Nephron (organoid): ENCODE data around the gene FES.

Experiments
- H3K27ac Mint-ChIP-seq, 3 experiments: 2 replicates each; pipeline ENCODE4 v1.8.0; 2020; ENCODE audit warnings: mixed read lengths in 3 of 3, mild to moderate bottlenecking in 2 of 3, moderate library complexity in 1 of 3
- H3K27me3 Mint-ChIP-seq: 2 replicates; pipeline ENCODE4 v1.8.0; 2021; ENCODE audit warnings: low read depth, mild to moderate bottlenecking, moderate library complexity, mixed read lengths
- H3K36me3 Mint-ChIP-seq: 2 replicates; pipeline ENCODE4 v1.8.0; 2020; ENCODE audit warnings: low read depth, mixed read lengths
- H3K4me1 Mint-ChIP-seq: 2 replicates; pipeline ENCODE4 v1.8.0; 2020; ENCODE audit warnings: mixed read lengths
- H3K4me3 Mint-ChIP-seq, 3 experiments: 2 replicates each; pipeline ENCODE4 v1.8.0; 2020; ENCODE audit warnings: mild to moderate bottlenecking in 3 of 3, mixed read lengths in 3 of 3, moderate library complexity in 2 of 3
- H3K9me3 Mint-ChIP-seq: 2 replicates; pipeline ENCODE4 v1.8.0; 2020; ENCODE audit warnings: mixed read lengths
- CTCF ChIP-seq, 3 experiments: fragments of 200-600 bp; sonication (generic); IDR thresholded peaks; one replicate each; pipeline ENCODE4 v1.5.0; 2021; ENCODE audit warnings: antibody characterized with exemption in 3 of 3; ENCODE audit not compliant: unreplicated experiment in 3 of 3

Gene FES

GRCh38 chr15:90851114-90851513 lies 33.2 kb upstream of the FES start:
- no peaks in the 10 kb centered on the region for H3K36me3 Mint-ChIP-seq
- no peak overlapping the region for H3K4me3 Mint-ChIP-seq
- H3K4me1 Mint-ChIP-seq = no peaks in the 10 kb centered on the region
- peaks cover 4% of the 10 kb centered on the region for H3K27me3 Mint-ChIP-seq
- H3K9me3 Mint-ChIP-seq = no peaks in the 10 kb centered on the region
- TF ChIP-seq CTCF (IDR thresholded peaks at IDR 0.05; ENCODE audit: unreplicated experiment in 3 of 3) = no peak
- H3K27ac Mint-ChIP-seq = no peak overlapping the region

GRCh38 chr15:90851940-90852339 lies 32.4 kb upstream of the FES start:
- no peaks in the 10 kb centered on the region for H3K36me3 Mint-ChIP-seq
- no peaks in the 10 kb centered on the region for H3K9me3 Mint-ChIP-seq
- H3K4me1 Mint-ChIP-seq = no peaks in the 10 kb centered on the region
- no peak overlapping the region for H3K4me3 Mint-ChIP-seq
- H3K27me3 Mint-ChIP-seq = no peaks in the 10 kb centered on the region
- H3K27ac Mint-ChIP-seq = no peak overlapping the region
- no peak for TF ChIP-seq CTCF (IDR thresholded peaks at IDR 0.05; ENCODE audit: unreplicated experiment in 3 of 3)

GRCh38 chr15:90855139-90855538 lies 29.2 kb upstream of the FES start:
- Mint-ChIP-seq H3K4me1 (no peaks in the 10 kb centered on the region), H3K36me3 (no peaks in the 10 kb centered on the region), H3K27me3 (peaks cover 5% of the 10 kb centered on the region), H3K9me3 (no peaks in the 10 kb centered on the region), H3K4me3 (no peak overlapping the region), H3K27ac (no peak overlapping the region)
- no peak for TF ChIP-seq CTCF (IDR thresholded peaks at IDR 0.05; ENCODE audit: unreplicated experiment in 3 of 3)

- no peaks in the 10 kb centered on the region for H3K4me1 Mint-ChIP-seq
- H3K4me3 Mint-ChIP-seq = no peak overlapping the region
- no peaks in the 10 kb centered on the region for H3K36me3 Mint-ChIP-seq
- no peak for TF ChIP-seq CTCF (IDR thresholded peaks at IDR 0.05; ENCODE audit: unreplicated experiment in 3 of 3)
- H3K27me3 Mint-ChIP-seq = peaks cover 5% of the 10 kb centered on the region
- no peak overlapping the region for H3K27ac Mint-ChIP-seq
- no peaks in the 10 kb centered on the region for H3K9me3 Mint-ChIP-seq
These were observed 27.0 kb upstream of the FES start for GRCh38 chr15:90857337-90857736.

GRCh38 chr15:90857883-90858443 lies 26.3 kb upstream of the FES start:
- no peak overlapping the region for H3K27ac Mint-ChIP-seq
- no peak for TF ChIP-seq CTCF (IDR thresholded peaks at IDR 0.05; ENCODE audit: unreplicated experiment in 3 of 3)
- no peak overlapping the region for H3K4me3 Mint-ChIP-seq
- H3K9me3 Mint-ChIP-seq = no peaks in the 10 kb centered on the region
- H3K36me3 Mint-ChIP-seq = no peaks in the 10 kb centered on the region
- H3K4me1 Mint-ChIP-seq = no peaks in the 10 kb centered on the region
- H3K27me3 Mint-ChIP-seq = peaks cover 5% of the 10 kb centered on the region
